PC-9 (cell line): ENCODE data around the gene CNTNAP2. TPM values are rescaled to one million over a fixed set of nuclear protein-coding genes. Genes with fewer than 3 reads are reported as not detected.

Experiments used
- BruUV-seq: library from RNA; stranded (reverse); fragments of 400-500 nt; replicated peaks from 2 replicates; lab custom pipeline; 2021; lab: Mats Ljungman, UMichigan
- CTCF ChIA-PET: fragments of 300-600 bp; sonication (Branson Sonifier 250); formaldehyde crosslinking; loops from one replicate; lab custom pipeline; 2022; ENCODE audit warnings: antibody characterized with exemption; lab: Charles Lee
- POLR2A ChIA-PET: fragments of 300-600 bp; sonication (Branson Sonifier 250); formaldehyde crosslinking; loops from one replicate; lab custom pipeline; 2022; ENCODE audit warnings: antibody characterized with exemption; ENCODE audit not compliant: unreplicated experiment; lab: Charles Lee
- DNase-seq, 2 experiments: peaks; one replicate each; pipeline versions ENCODE4 v3.0.0 to v3.0.0-alpha.2; 2015 to 2022; ENCODE audit warnings: mixed read lengths in 1 of 2
- H2AFZ ChIP-seq: fragments of 200-600 bp; sonication (generic); 2 replicates; pipeline ENCODE4 v1.8.1; 2017; ENCODE audit warnings: antibody characterized with exemption
- H3F3A ChIP-seq: fragments of 200-600 bp; sonication (generic); 2 replicates; pipeline ENCODE4 v1.8.1; 2017; ENCODE audit warnings: antibody characterized with exemption, mild to moderate bottlenecking, low read depth; ENCODE audit not compliant: insufficient read depth
- H3K27ac ChIP-seq: fragments of 200-600 bp; sonication (generic); 2 replicates; pipeline ENCODE4 v1.6.1; 2016; ENCODE audit warnings: mixed run types
- H3K27me3 ChIP-seq: fragments of 200-600 bp; sonication (generic); 2 replicates; pipeline ENCODE4 v1.6.1; 2016; ENCODE audit warnings: low read depth, mixed run types; ENCODE audit not compliant: insufficient read depth
- H3K36me3 ChIP-seq: fragments of 200-600 bp; sonication (generic); 2 replicates; pipeline ENCODE4 v1.6.1; 2016; ENCODE audit warnings: low read depth, mixed run types
- H3K4me1 ChIP-seq: fragments of 200-600 bp; sonication (generic); replicated peaks from 2 replicates; pipeline ENCODE4 v1.6.1; 2016; ENCODE audit warnings: mixed run types; ENCODE audit not compliant: insufficient read depth
- H3K4me2 ChIP-seq: fragments of 200-600 bp; sonication (generic); 2 replicates; pipeline ENCODE4 v1.6.1; 2017; ENCODE audit warnings: mixed run types
- H3K4me3 ChIP-seq: fragments of 200-600 bp; sonication (generic); 2 replicates; pipeline ENCODE4 v1.6.1; 2016; ENCODE audit warnings: mixed run types
- H3K79me2 ChIP-seq: fragments of 200-600 bp; sonication (generic); 2 replicates; pipeline ENCODE4 v1.6.1; 2017; ENCODE audit warnings: low read depth, mixed run types
- H3K9me2 ChIP-seq: fragments of 200-600 bp; sonication (generic); 2 replicates; pipeline ENCODE4 v1.8.1; 2017; ENCODE audit warnings: mild to moderate bottlenecking; ENCODE audit not compliant: insufficient read depth
- H3K9me3 ChIP-seq: fragments of 200-600 bp; sonication (generic); 2 replicates; pipeline ENCODE4 v1.8.1; 2016; ENCODE audit warnings: low read depth; ENCODE audit not compliant: insufficient read depth
- H4K20me1 ChIP-seq: fragments of 200-600 bp; sonication (generic); 2 replicates; pipeline ENCODE4 v1.8.1; 2017; ENCODE audit not compliant: insufficient read depth
- EZH2 ChIP-seq: fragments of 200-600 bp; sonication (generic); IDR thresholded peaks from 2 replicates; pipeline ENCODE4 v1.8.0; 2017; ENCODE audit warnings: antibody characterized with exemption, low read depth
- intact Hi-C: fragments of 100-400 bp; cut with micrococcal nuclease; formaldehyde crosslinking; loops from one replicate; pipeline ENCODE4 v1.10.0; 2022; ENCODE audit not compliant: unreplicated experiment
- total RNA-seq: library from RNA; stranded (reverse); gene quantifications from 2 replicates; pipeline ENCODE4 v1.2.3, GENCODE V29; 2021
- TF ChIP-seq, protein P1 (sequence below): fragments of 200-600 bp; sonication (generic); conservative IDR thresholded peaks from 2 replicates; pipeline ENCODE4 v1.6.1; 2017; ENCODE audit warnings: mixed run types, antibody characterized with exemption, mild to moderate bottlenecking, moderate library complexity

CNTNAP2 gene
- total RNA-seq, 1 experiment from 2014 or later = not detected

DNA sequence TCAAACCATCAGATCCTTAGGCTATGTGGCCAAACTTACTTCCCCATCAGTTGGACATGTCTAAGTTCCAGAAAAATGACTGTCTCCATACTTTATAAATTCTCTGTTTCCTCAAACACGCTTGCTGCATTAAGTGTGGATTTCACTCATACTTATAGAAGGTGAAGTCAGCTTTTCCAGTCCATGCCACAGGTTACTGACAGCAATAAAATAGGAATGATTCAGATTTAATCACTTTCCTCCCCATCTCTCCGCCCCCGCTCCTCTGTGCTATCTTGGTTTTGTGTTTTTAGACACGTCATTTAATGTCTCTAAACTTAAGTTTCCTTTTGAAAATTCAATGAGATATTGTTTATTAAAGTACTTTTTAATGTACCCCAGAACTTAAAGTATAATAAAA lies 1376.0 kb downstream of the CNTNAP2 start:
- H3K4me3 ChIP-seq = no peak overlapping the region
- no peak for DNase-seq
- no peaks in the 10 kb centered on the region for H3K9me2 ChIP-seq
- TF ChIP-seq EZH2 = no peak
- H3K27ac ChIP-seq = no peak overlapping the region
- H3K79me2 ChIP-seq = no peaks in the 10 kb centered on the region
- H3F3A ChIP-seq = no peaks in the 10 kb centered on the region
- intact Hi-C loops = no loop called here
- no peak overlapping the region for H3K4me2 ChIP-seq
- no TSS peak for BruUV-seq
- no peaks in the 10 kb centered on the region for H3K9me3 ChIP-seq
- H3K36me3 ChIP-seq = no peaks in the 10 kb centered on the region
- no peaks in the 10 kb centered on the region for H3K4me1 ChIP-seq
- no peaks in the 10 kb centered on the region for H4K20me1 ChIP-seq
- no peaks in the 10 kb centered on the region for H3K27me3 ChIP-seq
- ChIA-PET CTCF (no interaction called here), POLR2A (no interaction called here)
- no peak overlapping the region for H2AFZ ChIP-seq

DNA sequence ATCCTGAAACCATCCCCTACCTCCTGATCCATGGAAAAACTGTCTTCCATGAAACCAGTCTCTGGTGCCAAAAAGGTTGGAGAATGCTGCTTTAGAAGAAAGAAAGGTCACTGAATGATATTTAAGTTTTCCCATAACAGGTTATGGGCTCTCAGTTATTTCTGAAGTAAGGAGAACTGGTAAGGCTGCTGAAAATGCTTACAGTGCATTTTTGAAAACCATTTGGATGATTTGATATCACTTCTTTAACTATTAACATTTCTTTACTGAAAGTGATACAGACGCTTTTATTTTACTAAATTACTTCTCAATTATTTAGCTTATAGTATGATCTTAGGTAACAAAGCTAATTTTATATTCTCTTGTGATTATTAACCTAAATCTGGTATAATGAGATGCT lies 1379.6 kb downstream of the CNTNAP2 start:
- no peak overlapping the region for H3K4me2 ChIP-seq
- H3K9me2 ChIP-seq = no peaks in the 10 kb centered on the region
- no peaks in the 10 kb centered on the region for H3K9me3 ChIP-seq
- H3K79me2 ChIP-seq = no peaks in the 10 kb centered on the region
- H2AFZ ChIP-seq = no peak overlapping the region
- ChIA-PET POLR2A (no interaction called here), CTCF (no interaction called here)
- H3K27ac ChIP-seq = no peak overlapping the region
- H3K4me3 ChIP-seq = no peak overlapping the region
- H3F3A ChIP-seq = no peaks in the 10 kb centered on the region
- no peaks in the 10 kb centered on the region for H4K20me1 ChIP-seq
- no TSS peak for BruUV-seq
- intact Hi-C loops = no loop called here
- TF ChIP-seq, protein P1, sequence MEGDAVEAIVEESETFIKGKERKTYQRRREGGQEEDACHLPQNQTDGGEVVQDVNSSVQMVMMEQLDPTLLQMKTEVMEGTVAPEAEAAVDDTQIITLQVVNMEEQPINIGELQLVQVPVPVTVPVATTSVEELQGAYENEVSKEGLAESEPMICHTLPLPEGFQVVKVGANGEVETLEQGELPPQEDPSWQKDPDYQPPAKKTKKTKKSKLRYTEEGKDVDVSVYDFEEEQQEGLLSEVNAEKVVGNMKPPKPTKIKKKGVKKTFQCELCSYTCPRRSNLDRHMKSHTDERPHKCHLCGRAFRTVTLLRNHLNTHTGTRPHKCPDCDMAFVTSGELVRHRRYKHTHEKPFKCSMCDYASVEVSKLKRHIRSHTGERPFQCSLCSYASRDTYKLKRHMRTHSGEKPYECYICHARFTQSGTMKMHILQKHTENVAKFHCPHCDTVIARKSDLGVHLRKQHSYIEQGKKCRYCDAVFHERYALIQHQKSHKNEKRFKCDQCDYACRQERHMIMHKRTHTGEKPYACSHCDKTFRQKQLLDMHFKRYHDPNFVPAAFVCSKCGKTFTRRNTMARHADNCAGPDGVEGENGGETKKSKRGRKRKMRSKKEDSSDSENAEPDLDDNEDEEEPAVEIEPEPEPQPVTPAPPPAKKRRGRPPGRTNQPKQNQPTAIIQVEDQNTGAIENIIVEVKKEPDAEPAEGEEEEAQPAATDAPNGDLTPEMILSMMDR = no peak
- no peak for TF ChIP-seq EZH2
- DNase-seq = no peak
- no peaks in the 10 kb centered on the region for H3K27me3 ChIP-seq
- H3K4me1 ChIP-seq = no peaks in the 10 kb centered on the region
- H3K36me3 ChIP-seq = no peaks in the 10 kb centered on the region

DNA sequence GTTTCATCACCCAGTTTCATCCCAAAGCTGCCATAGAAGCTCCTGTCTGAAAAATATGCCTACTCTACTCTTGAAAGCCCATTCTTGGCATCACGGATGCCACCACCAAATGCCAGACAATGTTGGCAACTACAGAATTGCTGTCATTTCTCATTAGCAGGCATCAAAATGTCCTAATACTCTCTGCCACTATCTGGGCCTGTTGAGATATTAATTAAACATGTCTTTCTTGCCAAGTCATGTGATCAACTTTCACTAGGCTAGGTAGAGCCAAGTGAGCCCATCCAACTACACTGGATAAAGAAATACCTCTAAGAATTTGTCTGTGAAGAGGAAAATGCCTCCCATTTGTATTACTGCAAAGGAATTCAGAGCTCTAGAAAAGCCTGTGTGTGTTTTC lies 1380.6 kb downstream of the CNTNAP2 start:
- Histone ChIP-seq H3K9me2 (no peaks in the 10 kb centered on the region), H3K27ac (no peak overlapping the region), H3K4me3 (no peak overlapping the region), H3K4me2 (no peak overlapping the region), H2AFZ (no peak overlapping the region), H4K20me1 (no peaks in the 10 kb centered on the region), H3K36me3 (no peaks in the 10 kb centered on the region), H3K9me3 (no peaks in the 10 kb centered on the region), H3F3A (no peaks in the 10 kb centered on the region), H3K4me1 (no peaks in the 10 kb centered on the region), H3K27me3 (no peaks in the 10 kb centered on the region), H3K79me2 (no peaks in the 10 kb centered on the region)
- no TSS peak for BruUV-seq
- DNase-seq = no peak
- no peak for TF ChIP-seq EZH2
- TF ChIP-seq, protein P1 = no peak
- CTCF ChIA-PET = no interaction called here
- intact Hi-C loops = no loop called here
- POLR2A ChIA-PET = no interaction called here

DNA sequence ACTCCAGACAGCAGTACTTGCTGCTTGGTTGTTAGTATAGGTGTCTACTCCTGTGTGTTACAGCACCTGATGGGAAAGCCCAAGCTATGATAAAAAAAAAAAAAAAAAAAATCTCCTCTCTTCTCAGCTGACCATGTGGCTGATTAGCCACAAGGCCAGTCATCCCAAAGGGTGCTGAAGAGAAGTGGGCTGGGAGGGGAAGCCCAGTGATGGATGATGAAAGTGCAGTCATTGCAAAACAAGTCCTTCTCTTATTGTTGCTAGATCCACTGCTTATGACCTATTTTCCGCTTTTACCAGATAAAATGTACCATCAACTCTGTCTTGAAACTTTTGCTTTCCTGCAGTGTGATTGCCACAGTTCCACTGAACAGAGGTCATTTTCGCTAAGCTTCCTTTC lies 1381.5 kb downstream of the CNTNAP2 start:
- Histone ChIP-seq H3K27ac (no peak overlapping the region), H4K20me1 (no peaks in the 10 kb centered on the region), H3K9me2 (no peaks in the 10 kb centered on the region), H3K9me3 (no peaks in the 10 kb centered on the region), H2AFZ (no peak overlapping the region), H3K4me1 (no peaks in the 10 kb centered on the region), H3K4me3 (no peak overlapping the region), H3K4me2 (no peak overlapping the region), H3K36me3 (no peaks in the 10 kb centered on the region), H3F3A (no peaks in the 10 kb centered on the region), H3K27me3 (no peaks in the 10 kb centered on the region), H3K79me2 (no peaks in the 10 kb centered on the region)
- ChIA-PET CTCF (no interaction called here), POLR2A (no interaction called here)
- no TSS peak for BruUV-seq
- DNase-seq = no peak
- no peak for TF ChIP-seq EZH2
- TF ChIP-seq, protein P1 = no peak
- intact Hi-C loops = no loop called here
